GM19395 (cell line): Measurements from ENCODE around the gene RPL29.

Experiments used
- ATAC-seq: cut with Tn5 transposase; IDR thresholded peaks from one replicate; pipeline ENCODE4 v1.9.1; 2021; ENCODE audit warnings: mild to moderate bottlenecking, moderate library complexity; ENCODE audit not compliant: unreplicated experiment

The RPL29 gene

DNA sequence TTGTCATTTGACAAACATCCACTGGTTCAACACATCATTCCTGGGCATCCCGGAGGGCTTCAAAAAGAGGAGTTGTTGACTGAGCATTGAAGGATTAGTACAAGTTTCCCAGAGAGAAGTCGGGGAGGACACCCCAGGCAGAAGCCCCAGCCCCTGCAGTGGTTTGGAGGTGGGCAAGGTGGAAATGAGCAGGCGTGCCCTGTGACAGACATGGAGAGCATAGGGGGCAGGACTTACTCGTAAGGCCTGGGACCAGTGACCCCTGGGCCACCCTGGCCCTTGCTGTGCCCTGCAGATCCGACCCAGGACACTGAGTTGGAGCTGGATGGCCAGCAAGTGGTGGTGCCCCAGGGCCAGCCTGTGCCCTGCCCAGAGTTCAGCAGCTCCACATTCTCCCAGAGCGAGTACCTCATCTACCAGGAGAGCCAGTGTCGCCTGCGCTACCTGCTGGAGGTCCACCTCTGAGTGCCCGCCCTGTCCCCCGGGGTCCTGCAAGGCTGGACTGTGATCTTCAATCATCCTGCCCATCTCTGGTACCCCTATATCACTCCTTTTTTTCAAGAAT lies 47.6 kb downstream of the RPL29 start:
- ATAC-seq, result no peak

DNA sequence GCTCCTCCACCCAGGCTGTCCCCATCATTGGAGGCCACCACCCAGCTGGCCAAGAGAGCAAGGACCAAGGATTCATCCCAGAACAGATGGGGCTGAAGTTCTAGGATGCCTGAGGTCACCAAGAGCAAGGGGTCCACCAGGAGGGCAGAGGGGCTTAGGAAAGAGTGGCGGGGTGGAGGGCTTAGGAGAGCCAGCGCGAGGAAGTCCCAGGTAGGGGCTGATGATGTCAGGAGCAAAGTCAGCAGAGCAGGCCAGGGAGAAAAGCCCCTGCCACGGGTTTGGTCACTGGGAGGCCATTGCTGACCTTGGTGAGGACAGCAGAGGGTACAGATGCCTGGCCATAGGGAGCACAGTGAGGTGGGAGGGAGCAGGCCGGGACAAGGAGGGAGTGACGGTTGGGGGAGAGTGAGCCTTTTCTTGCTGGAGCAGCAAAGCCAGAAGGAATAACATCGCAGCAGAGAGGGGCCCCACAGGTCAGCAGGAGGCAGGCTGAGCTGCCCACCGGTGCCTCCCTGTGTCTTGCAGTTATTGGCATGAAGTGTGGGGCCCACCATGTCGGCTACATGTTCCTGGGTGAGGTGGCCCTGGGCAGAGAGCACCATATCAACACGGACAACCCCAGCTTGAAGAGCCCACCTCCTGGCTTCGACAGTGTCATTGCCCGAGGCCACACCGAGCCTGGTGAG lies 48.3 kb downstream of the RPL29 start:
- ATAC-seq, result no peak

DNA sequence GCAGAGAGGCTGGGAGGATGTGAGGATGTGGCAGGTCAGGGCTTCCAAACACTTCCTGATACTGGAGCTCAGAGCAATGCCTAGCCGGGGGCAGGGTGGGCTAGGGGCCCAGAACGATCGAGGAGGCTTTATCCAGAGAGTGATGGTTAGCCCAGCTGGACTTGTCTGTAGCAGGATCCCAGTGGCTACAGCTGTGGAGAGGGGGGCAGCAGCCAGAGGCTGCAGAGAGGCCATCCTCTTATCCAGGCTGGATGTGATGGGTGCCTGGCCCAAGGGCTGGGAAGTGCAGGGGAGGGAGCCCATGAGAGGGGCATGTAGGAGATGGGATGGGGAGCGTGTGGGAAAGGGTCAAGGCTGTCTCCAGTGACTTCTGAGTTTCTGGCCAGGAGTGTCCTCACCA lies 48.9 kb downstream of the RPL29 start:
- ATAC-seq, result no peak

DNA sequence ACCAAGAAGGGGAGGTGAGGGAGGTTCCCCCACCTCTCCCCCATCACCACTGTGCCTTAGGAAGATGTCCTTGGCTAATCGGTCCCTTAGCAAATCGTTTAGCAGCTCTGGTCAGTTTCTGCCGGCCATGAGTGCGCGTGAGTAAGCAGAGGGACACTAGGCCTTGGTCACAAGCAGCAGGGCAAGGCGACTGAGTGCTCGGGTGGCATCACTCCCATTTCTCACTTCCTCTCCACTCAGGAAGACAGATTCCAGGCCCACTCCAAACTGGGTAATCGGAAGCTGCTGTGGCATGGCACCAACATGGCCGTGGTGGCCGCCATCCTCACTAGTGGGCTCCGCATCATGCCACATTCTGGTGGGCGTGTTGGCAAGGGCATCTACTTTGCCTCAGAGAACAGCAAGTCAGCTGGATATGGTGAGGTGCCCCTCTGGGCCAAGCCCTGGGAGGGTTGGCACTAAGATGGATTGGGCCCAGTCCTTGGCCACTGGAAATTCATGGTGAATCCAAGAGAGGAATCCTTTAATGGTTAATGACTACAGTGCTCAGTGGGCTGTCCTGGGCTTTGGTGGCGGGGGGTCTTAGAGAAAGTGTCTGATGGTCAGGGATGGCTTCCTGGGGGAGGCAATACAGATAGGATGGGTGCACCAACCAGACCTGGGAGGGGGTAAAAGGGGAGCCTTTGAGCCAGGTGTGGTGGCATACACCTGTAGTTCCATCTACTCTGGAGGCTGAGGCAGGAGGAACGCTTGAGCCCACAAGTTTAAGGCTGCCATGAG lies 49.6 kb downstream of the RPL29 start:
- ATAC-seq, result no peak

DNA sequence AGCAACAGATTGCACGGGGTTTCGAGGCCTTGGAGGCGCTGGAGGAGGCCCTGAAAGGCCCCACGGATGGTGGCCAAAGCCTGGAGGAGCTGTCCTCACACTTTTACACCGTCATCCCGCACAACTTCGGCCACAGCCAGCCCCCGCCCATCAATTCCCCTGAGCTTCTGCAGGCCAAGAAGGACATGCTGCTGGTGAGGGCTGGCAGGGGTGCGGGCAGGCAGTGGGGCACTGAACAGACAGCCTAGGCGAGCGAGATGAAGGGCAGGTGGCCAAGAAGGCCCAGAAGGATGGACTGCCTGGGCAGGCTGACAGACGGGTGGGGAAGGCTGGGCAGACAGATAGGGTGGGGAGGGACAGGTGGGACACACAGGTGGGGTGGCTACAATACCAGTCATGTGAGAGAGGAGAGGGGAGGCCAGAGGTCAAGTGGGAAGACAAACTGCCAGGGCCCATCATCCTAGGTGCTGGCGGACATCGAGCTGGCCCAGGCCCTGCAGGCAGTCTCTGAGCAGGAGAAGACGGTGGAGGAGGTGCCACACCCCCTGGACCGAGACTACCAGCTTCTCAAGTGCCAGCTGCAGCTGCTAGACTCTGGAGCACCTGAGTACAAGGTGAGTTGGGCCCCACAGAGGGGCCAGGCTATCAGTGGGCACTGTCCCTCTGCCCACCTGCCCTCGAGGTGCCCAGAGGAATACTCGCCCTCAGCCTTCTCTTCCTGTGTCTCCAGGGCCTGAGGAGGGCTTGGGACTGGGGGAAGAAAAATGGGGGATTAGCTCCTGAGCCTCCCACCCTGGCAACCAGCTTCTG lies 50.5 kb downstream of the RPL29 start:
- ATAC-seq, result no peak

DNA sequence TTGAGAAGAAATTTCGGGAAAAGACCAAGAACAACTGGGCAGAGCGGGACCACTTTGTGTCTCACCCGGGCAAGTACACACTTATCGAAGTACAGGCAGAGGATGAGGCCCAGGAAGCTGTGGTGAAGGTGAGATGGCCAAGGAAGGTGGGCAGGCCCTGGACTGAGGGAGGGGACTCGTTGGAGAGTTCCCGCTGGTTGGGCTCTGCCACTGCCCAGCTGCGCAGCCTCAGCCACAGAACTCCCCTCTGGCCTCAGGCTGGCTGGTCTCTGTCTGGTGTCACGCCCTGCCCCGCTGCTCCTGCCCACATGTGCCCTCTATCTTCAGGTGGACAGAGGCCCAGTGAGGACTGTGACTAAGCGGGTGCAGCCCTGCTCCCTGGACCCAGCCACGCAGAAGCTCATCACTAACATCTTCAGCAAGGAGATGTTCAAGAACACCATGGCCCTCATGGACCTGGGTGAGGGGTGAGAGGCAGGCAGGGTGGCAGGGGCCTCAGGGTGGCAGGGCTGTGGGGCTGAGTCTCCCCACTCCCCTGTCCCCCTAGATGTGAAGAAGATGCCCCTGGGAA lies 51.2 kb downstream of the RPL29 start:
- no peak for ATAC-seq
